KMS-11 (cell line): Measurements from ENCODE around the gene CHMP1B.

Experiments used
- H2AFZ ChIP-seq: fragments of 200-600 bp; sonication (generic); 2 replicates; pipeline ENCODE4 v1.6.1; 2016; ENCODE audit warnings: antibody characterized with exemption, mixed run types, low read depth
- H3K27ac ChIP-seq: fragments of 200-600 bp; sonication (generic); 2 replicates; pipeline ENCODE4 v1.6.1; 2016; ENCODE audit warnings: mild to moderate bottlenecking, mixed run types
- H3K27me3 ChIP-seq: fragments of 200-600 bp; sonication (generic); 2 replicates; pipeline ENCODE4 v1.6.1; 2017; ENCODE audit warnings: mild to moderate bottlenecking, low read depth, mixed run types, moderate library complexity; ENCODE audit not compliant: insufficient read depth
- H3K36me3 ChIP-seq: fragments of 200-600 bp; sonication (generic); 2 replicates; pipeline ENCODE4 v1.6.1; 2017; ENCODE audit warnings: mild to moderate bottlenecking, mixed run types; ENCODE audit not compliant: insufficient read depth
- H3K4me1 ChIP-seq: fragments of 200-600 bp; sonication (generic); 2 replicates; pipeline ENCODE4 v1.6.1; 2016; ENCODE audit warnings: mild to moderate bottlenecking, low read depth, mixed run types; ENCODE audit not compliant: poor library complexity, severe bottlenecking
- H3K4me2 ChIP-seq: fragments of 200-600 bp; sonication (generic); 2 replicates; pipeline ENCODE4 v1.7.0; 2016; ENCODE audit warnings: mild to moderate bottlenecking, mixed run types
- H3K4me3 ChIP-seq: fragments of 200-600 bp; sonication (generic); IDR thresholded peaks from 2 replicates; pipeline ENCODE4 v1.6.1; 2017; ENCODE audit warnings: low read depth, low read length, mixed read lengths; ENCODE audit not compliant: insufficient read depth
- H3K79me2 ChIP-seq: fragments of 200-600 bp; sonication (generic); 2 replicates; pipeline ENCODE4 v1.6.1; 2016; ENCODE audit warnings: low read depth, mixed run types; ENCODE audit not compliant: insufficient read depth
- H3K9ac ChIP-seq: fragments of 200-600 bp; sonication (generic); 2 replicates; pipeline ENCODE4 v1.6.1; 2016; ENCODE audit warnings: mild to moderate bottlenecking, mixed run types
- H4K20me1 ChIP-seq: fragments of 200-600 bp; sonication (generic); 2 replicates; pipeline ENCODE4 v1.6.1; 2016; ENCODE audit warnings: mild to moderate bottlenecking, mixed run types; ENCODE audit not compliant: insufficient read depth
- TF ChIP-seq, protein P1 (sequence below): fragments of 200-600 bp; sonication (generic); conservative IDR thresholded peaks from 2 replicates; pipeline ENCODE4 v1.6.1; 2017; ENCODE audit warnings: low read depth, mild to moderate bottlenecking, antibody characterized with exemption, low read length, moderate library complexity, mixed read lengths

CHMP1B gene

DNA sequence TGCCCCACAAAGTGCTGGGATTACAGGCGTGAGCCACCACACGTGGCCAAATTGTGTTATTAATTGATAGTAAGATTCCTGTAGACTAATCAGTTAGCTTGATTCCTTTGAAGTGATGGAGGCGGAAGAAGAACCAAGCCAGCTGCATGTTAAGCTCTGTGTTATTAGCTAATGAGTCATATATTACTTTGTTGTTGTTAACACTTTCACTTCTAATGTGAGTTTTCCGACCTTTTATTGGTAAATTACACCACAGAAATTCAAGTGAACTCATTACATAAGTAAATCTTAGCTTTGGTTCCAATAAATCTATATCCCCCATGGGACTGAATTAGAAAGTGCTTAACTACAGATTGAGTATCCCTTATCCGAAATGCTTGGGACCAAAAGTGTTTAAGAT, 20.3 kb downstream of the CHMP1B start:
- TF ChIP-seq, protein P1, sequence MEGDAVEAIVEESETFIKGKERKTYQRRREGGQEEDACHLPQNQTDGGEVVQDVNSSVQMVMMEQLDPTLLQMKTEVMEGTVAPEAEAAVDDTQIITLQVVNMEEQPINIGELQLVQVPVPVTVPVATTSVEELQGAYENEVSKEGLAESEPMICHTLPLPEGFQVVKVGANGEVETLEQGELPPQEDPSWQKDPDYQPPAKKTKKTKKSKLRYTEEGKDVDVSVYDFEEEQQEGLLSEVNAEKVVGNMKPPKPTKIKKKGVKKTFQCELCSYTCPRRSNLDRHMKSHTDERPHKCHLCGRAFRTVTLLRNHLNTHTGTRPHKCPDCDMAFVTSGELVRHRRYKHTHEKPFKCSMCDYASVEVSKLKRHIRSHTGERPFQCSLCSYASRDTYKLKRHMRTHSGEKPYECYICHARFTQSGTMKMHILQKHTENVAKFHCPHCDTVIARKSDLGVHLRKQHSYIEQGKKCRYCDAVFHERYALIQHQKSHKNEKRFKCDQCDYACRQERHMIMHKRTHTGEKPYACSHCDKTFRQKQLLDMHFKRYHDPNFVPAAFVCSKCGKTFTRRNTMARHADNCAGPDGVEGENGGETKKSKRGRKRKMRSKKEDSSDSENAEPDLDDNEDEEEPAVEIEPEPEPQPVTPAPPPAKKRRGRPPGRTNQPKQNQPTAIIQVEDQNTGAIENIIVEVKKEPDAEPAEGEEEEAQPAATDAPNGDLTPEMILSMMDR = no peak
- no peaks in the 10 kb centered on the region for H3K79me2 ChIP-seq
- no peak overlapping the region for H2AFZ ChIP-seq
- H4K20me1 ChIP-seq = no peaks in the 10 kb centered on the region
- H3K4me2 ChIP-seq = no peak overlapping the region
- H3K36me3 ChIP-seq = no peaks in the 10 kb centered on the region
- H3K4me3 ChIP-seq = no peak overlapping the region
- no peaks in the 10 kb centered on the region for H3K4me1 ChIP-seq
- no peaks in the 10 kb centered on the region for H3K27me3 ChIP-seq
- no peak overlapping the region for H3K27ac ChIP-seq
- H3K9ac ChIP-seq = no peak overlapping the region

DNA sequence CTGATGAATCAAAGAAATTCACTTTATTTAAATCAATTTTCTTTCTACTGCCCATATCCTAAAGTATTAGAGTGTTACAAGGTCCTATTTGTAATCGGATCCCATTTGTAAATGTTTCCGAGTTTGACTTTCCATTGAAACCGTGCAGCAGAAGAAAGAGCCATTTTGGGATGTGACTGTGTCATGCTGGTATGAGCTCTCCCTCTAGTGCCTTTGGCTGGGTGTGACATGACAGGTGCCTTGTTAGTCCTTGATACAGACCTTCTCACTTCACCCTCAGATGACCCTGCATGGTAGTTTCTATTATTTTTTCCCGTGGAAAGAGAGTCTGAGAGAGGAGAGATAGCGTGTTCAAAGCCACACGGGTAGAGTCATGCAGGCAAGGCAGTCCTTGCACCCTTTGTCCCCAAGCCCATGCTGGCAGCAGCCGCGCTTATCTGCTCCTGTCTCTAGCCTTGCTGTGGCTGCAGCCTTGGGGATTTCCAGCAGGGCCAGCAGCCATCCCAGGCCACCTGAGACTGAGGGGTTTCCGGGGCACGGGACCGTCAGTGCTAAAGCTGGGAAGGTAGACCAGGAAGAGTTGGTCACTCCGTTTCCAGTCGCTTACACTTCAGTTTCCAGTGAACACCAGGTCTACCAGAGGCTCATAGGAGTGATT, 21.4 kb downstream of the CHMP1B start:
- H4K20me1 ChIP-seq = no peaks in the 10 kb centered on the region
- no peak overlapping the region for H3K9ac ChIP-seq
- H3K4me3 ChIP-seq = no peak overlapping the region
- H3K27ac ChIP-seq = no peak overlapping the region
- H2AFZ ChIP-seq = no peak overlapping the region
- H3K27me3 ChIP-seq = no peaks in the 10 kb centered on the region
- TF ChIP-seq, protein P1 = no peak; the same call in 1 of the 2 replicates
- H3K79me2 ChIP-seq = no peaks in the 10 kb centered on the region
- H3K4me2 ChIP-seq = no peak overlapping the region
- H3K36me3 ChIP-seq = no peaks in the 10 kb centered on the region
- no peaks in the 10 kb centered on the region for H3K4me1 ChIP-seq

DNA sequence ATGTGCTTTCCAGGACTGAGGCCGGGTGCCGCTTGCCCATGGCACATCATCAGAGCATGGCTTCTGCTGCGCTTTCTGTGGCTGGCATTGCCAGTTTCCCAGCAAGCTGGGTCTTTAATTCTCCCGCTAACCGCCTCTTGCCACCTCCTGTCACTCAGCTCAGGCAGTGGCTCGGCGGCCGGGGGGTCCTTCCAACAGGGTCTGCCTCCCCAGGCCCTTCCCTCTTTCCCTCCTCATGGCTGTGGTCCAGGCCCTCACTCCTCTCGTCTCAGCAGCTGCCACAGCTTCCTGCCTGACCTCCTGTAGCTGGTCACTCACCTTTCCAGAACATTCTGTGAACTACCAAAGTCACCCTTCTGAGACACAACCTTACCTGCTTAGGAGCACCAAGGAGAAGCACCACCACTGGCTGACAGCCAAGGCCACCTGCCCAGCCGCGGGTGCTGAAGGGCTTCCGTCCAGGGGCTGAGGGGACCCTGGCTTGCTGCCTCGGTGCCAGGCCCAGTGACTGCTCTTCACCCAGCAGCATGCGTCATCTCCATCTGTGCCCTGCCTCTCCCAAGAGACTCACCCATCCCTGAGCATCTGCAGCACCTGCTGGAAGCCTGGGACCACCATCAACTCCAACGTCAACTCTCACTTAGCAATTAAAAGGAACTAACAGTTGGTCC, 22.6 kb downstream of the CHMP1B start:
- TF ChIP-seq, protein P1 = no peak
- Histone ChIP-seq H3K27me3 (no peaks in the 10 kb centered on the region), H3K4me2 (no peak overlapping the region), H3K4me3 (no peak overlapping the region), H3K36me3 (no peaks in the 10 kb centered on the region), H3K4me1 (no peaks in the 10 kb centered on the region), H3K79me2 (no peaks in the 10 kb centered on the region), H2AFZ (no peak overlapping the region), H3K27ac (no peak overlapping the region), H3K9ac (no peak overlapping the region), H4K20me1 (no peaks in the 10 kb centered on the region)

DNA sequence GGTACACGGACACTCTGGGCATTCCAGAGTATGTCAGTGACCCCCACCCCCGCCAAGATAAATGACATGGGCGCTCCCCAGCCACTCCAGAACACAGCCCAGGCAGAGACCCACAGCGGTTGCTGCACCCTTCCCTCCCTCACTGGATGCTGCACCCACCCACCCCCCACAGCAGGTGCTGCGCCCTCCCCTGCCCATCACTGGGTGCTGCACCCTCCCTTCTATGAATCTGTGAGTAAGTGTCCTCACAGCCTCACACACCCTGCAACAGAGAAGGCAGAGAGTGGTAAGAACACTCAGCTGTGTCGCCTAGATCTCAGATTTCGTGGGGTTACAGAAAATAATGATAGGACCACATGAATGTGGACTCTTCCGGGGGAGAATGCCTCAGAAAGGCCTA, 23.5 kb downstream of the CHMP1B start:
- no peaks in the 10 kb centered on the region for H3K79me2 ChIP-seq

More for the DNA sequence above, 23.5 kb downstream of the CHMP1B start:
- no peak overlapping the region for H3K27ac ChIP-seq
- H2AFZ ChIP-seq = no peak overlapping the region
- H3K4me3 ChIP-seq = no peak overlapping the region
- no peaks in the 10 kb centered on the region for H3K36me3 ChIP-seq
- H4K20me1 ChIP-seq = no peaks in the 10 kb centered on the region
- H3K27me3 ChIP-seq = no peaks in the 10 kb centered on the region
- no peak overlapping the region for H3K9ac ChIP-seq
- TF ChIP-seq, protein P1 = no peak
- H3K4me2 ChIP-seq = no peak overlapping the region
- H3K4me1 ChIP-seq = no peaks in the 10 kb centered on the region
